ENCODE measurements around the gene RETREG1. TPM values are rescaled to one million over a fixed set of nuclear protein-coding genes. Genes with fewer than 3 reads are reported as not detected.
A peak's percentile ranks its signal among the peaks of the same experiment; 100 is the strongest.

The RETREG1 gene
- total RNA-seq, 1 donor from 2014 or later = 269 TPM

GRCh38 chr5:16596581-16596940, 20.2 kb downstream of the RETREG1 start:
- peak overlapping the region; percentile 62 for H3K27ac ChIP-seq (replicated peaks)
- no peak for DNase-seq
- no peaks in the 10 kb centered on the region for H3K36me3 ChIP-seq
- intact Hi-C loops (cut with micrococcal nuclease) = no loop called here
- no peak overlapping the region for H3K4me3 ChIP-seq
- no peaks in the 10 kb centered on the region for H3K9me3 ChIP-seq (replicated peaks)
- TF ChIP-seq, protein P1, sequence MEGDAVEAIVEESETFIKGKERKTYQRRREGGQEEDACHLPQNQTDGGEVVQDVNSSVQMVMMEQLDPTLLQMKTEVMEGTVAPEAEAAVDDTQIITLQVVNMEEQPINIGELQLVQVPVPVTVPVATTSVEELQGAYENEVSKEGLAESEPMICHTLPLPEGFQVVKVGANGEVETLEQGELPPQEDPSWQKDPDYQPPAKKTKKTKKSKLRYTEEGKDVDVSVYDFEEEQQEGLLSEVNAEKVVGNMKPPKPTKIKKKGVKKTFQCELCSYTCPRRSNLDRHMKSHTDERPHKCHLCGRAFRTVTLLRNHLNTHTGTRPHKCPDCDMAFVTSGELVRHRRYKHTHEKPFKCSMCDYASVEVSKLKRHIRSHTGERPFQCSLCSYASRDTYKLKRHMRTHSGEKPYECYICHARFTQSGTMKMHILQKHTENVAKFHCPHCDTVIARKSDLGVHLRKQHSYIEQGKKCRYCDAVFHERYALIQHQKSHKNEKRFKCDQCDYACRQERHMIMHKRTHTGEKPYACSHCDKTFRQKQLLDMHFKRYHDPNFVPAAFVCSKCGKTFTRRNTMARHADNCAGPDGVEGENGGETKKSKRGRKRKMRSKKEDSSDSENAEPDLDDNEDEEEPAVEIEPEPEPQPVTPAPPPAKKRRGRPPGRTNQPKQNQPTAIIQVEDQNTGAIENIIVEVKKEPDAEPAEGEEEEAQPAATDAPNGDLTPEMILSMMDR (IDR thresholded peaks at IDR 0.05; ENCODE audit: borderline replicate concordance) = no peak
- H3K4me1 ChIP-seq = peaks cover 67% of the 10 kb centered on the region
- H3K27me3 ChIP-seq (ENCODE audit: low read depth) = no peaks in the 10 kb centered on the region

DNA sequence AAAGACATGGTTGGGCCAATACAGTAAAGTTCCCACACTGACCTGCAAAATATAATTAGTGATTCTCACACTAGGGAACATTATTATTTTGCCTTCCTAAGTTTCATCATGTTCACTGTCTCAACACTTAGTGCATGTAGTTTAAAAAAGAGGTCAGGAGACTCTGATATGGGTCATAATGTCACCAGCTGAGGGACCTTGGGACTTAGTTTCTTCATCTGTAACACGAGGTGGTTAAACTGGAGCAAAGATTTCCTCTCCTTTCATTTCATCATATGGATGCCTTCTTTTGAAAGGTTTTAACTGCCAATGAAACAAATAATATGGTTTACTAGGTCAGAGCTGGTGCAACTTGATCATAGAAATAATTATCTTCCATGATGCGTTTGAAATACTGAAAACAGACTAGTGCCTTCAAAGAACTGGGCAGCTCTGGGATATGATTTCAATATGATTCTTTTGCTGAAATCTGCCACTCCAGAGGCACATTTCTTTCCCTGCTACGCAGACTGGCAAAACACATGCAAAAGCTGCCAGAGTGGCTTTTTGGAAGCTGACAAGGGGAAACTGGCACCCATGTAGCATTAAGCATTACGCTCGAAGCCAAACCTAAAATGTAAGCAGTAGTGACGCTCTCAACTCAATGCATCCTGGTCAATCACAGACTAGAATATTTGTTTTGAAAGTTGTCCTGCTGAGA, 20.8 kb downstream of the RETREG1 start:
- Histone ChIP-seq H3K9me3 (replicated peaks) (no peaks in the 10 kb centered on the region), H3K27me3 (ENCODE audit: low read depth) (no peaks in the 10 kb centered on the region), H3K4me3 (no peak overlapping the region), H3K27ac (replicated peaks) (peak overlapping the region; percentile 62), H3K4me1 (peaks cover 71% of the 10 kb centered on the region), H3K36me3 (no peaks in the 10 kb centered on the region)
- TF ChIP-seq, protein P1 (IDR thresholded peaks at IDR 0.05; ENCODE audit: borderline replicate concordance) = no peak
- no peak for DNase-seq
- intact Hi-C loops (cut with micrococcal nuclease) = no loop called here

GRCh38 chr5:16593628-16594027, 23.2 kb downstream of the RETREG1 start:
- Histone ChIP-seq H3K27ac (replicated peaks) (peak overlapping the region; percentile 1), H3K36me3 (no peaks in the 10 kb centered on the region)
- intact Hi-C loops (cut with micrococcal nuclease) = no loop called here

GRCh38 chr5:16593013-16593412, 23.8 kb downstream of the RETREG1 start:
- Histone ChIP-seq H3K9me3 (replicated peaks) (no peaks in the 10 kb centered on the region), H3K4me3 (no peak overlapping the region), H3K4me1 (peaks cover 68% of the 10 kb centered on the region), H3K27ac (replicated peaks) (no peak overlapping the region), H3K27me3 (ENCODE audit: low read depth) (no peaks in the 10 kb centered on the region), H3K36me3 (no peaks in the 10 kb centered on the region)
- DNase-seq = no peak
- intact Hi-C loops (cut with micrococcal nuclease) = no loop called here
- TF ChIP-seq, protein P1 (IDR thresholded peaks at IDR 0.05; ENCODE audit: borderline replicate concordance) = no peak

More at GRCh38 chr5:16593628-16594027, 23.2 kb downstream of the RETREG1 start:
- Histone ChIP-seq H3K9me3 (replicated peaks) (no peaks in the 10 kb centered on the region), H3K4me3 (no peak overlapping the region), H3K27me3 (ENCODE audit: low read depth) (no peaks in the 10 kb centered on the region), H3K4me1 (peaks cover 68% of the 10 kb centered on the region)
- TF ChIP-seq, protein P1 (IDR thresholded peaks at IDR 0.05; ENCODE audit: borderline replicate concordance) = no peak
- DNase-seq = no peak

DNA sequence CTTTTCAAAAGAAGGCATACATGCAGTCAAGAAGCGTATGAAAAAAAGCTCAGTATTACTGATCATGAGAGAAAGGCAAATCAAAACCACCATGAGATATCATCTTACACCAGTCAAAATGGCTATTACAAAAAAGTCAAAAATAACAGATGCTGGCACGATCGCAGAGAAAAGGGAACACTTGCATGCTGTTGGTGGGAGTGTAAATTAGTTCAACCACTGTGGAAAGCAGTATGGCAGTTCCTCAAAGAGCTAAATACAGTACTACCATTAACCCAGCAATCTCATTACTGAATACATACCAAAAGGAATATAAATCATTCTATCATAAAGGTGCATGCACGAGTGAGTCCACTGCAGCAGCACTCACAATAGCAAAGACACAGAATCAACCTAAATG, 24.5 kb downstream of the RETREG1 start:
- no peaks in the 10 kb centered on the region for H3K9me3 ChIP-seq (replicated peaks)
- no peak for DNase-seq
- intact Hi-C loops (cut with micrococcal nuclease) = no loop called here
- H3K4me3 ChIP-seq = no peak overlapping the region
- H3K4me1 ChIP-seq = peaks cover 71% of the 10 kb centered on the region
- no peaks in the 10 kb centered on the region for H3K36me3 ChIP-seq
- H3K27me3 ChIP-seq (ENCODE audit: low read depth) = no peaks in the 10 kb centered on the region
- TF ChIP-seq, protein P1 (IDR thresholded peaks at IDR 0.05; ENCODE audit: borderline replicate concordance) = no peak
- H3K27ac ChIP-seq (replicated peaks) = no peak overlapping the region
